Testis (tissue), 3 donors: ENCODE results near the gene HMGN5. TPM values are rescaled to one million over a fixed set of nuclear protein-coding genes. Genes with fewer than 3 reads are reported as not detected.

Experiments
- DNase-seq: peaks from one replicate; pipeline ENCODE4 v3.0.0-alpha.2; 2019
- H3K27ac ChIP-seq, 2 donors: fragments of 200-600 bp; sonication (generic); one replicate each; pipeline ENCODE4 v1.5.1; 2019
- H3K27me3 ChIP-seq: fragments of 200-600 bp; sonication (generic); one replicate; pipeline ENCODE4 v1.5.1; 2019
- H3K36me3 ChIP-seq: fragments of 200-600 bp; sonication (generic); one replicate; pipeline ENCODE4 v1.5.1; 2017; ENCODE audit warnings: low read depth; ENCODE audit errors: missing control alignments
- H3K4me1 ChIP-seq: fragments of 200-600 bp; sonication (generic); one replicate; pipeline ENCODE4 v1.5.1; 2019
- H3K4me3 ChIP-seq, 2 donors: fragments of 200-600 bp; sonication (generic); one replicate each; pipeline ENCODE4 v1.5.1; 2017 to 2019
- H3K9me3 ChIP-seq: fragments of 200-600 bp; sonication (generic); one replicate; pipeline ENCODE4 v1.5.1; 2017
- CTCF ChIP-seq, 3 experiments: fragments of 450-650 bp in 2 of 3; fragments of 200-600 bp in 1 of 3; sonication (generic) in 1 of 3; IDR thresholded peaks; one replicate each; pipeline ENCODE4 v1.5.1; 2016 to 2019; ENCODE audit warnings: antibody characterized with exemption in 3 of 3, mild to moderate bottlenecking in 2 of 3, moderate library complexity in 1 of 3
- POLR2A ChIP-seq: fragments of 450-650 bp; IDR thresholded peaks from one replicate; pipeline ENCODE4 v1.6.1; 2017; ENCODE audit warnings: antibody characterized with exemption, mild to moderate bottlenecking, moderate library complexity
- WGBS, 2 donors: methylation state at CpG; one replicate each; pipeline ENCODE4 v1.1.5; 2018; 5-methylcytosine and 5-hydroxymethylcytosine counted together
- intact Hi-C: fragments of 100-400 bp; cut with DNase I; formaldehyde crosslinking; loops from one replicate; pipeline ENCODE4 v1.15.1; 2023; ENCODE audit warnings: low total_unique reads
- polyA plus RNA-seq: library from polyadenylated mRNA; stranded (reverse); fragments of 350-450 nt; fragmentation: Illumina TruSeq; extraction: RNeasy Lipid Tissue Mini Kit (QIAGEN cat#74804); gene quantifications from one replicate; pipeline ENCODE4 v1.2.3, GENCODE V29; 2014; ENCODE audit warnings: low read depth, low replicate concordance; ENCODE audit not compliant: insufficient read depth
- total RNA-seq, 2 donors: library from RNA; depleted of rRNA; stranded (reverse); fragments of >200 nt; gene quantifications; one replicate each; pipeline ENCODE4 v1.2.3, GENCODE V29; 2016

HMGN5 gene
- total and polyA plus RNA-seq, 3 donors from 2014 or later, result 26.4 to 107 (median 105) TPM

GRCh38 chrX:81168391-81168790 is 33.3 kb downstream of the HMGN5 start:
- WGBS, 2 donors, result 83 to 86% methylated on average over 2 to 3 of the region's 3 CpGs
- no peaks in the 10 kb centered on the region for H3K27me3 ChIP-seq
- DNase-seq, result no peak
- no peaks in the 10 kb centered on the region for H3K36me3 ChIP-seq
- intact Hi-C loops, result no loop called here
- H3K9me3 ChIP-seq, result no peaks in the 10 kb centered on the region
- H3K27ac ChIP-seq, result peak overlapping the region in 1 of 2 donors; percentile 45
- no peaks in the 10 kb centered on the region for H3K4me1 ChIP-seq
- no peak for TF ChIP-seq POLR2A
- no peak for TF ChIP-seq CTCF (IDR thresholded peaks at IDR 0.05)
- H3K4me3 ChIP-seq, result no peak overlapping the region

GRCh38 chrX:81121513-81122363 is 80.0 kb downstream of the HMGN5 start:
- Histone ChIP-seq H3K9me3 (no peaks in the 10 kb centered on the region), H3K27ac (peak overlapping the region; percentile 74 to 76), H3K27me3 (no peaks in the 10 kb centered on the region), H3K4me1 (no peaks in the 10 kb centered on the region), H3K36me3 (no peaks in the 10 kb centered on the region), H3K4me3 (peak overlapping the region; percentile 47 to 68)
- peak; percentile 95 for DNase-seq
- TF ChIP-seq POLR2A (no peak), CTCF (IDR thresholded peaks at IDR 0.05) (no peak)
- 0 to 1% methylated on average over 19 to 34 of the region's 34 CpGs for WGBS, 2 donors
- intact Hi-C loops, result no loop called here

GRCh38 chrX:81120936-81121371 is 80.8 kb downstream of the HMGN5 start:
- no peaks in the 10 kb centered on the region for H3K36me3 ChIP-seq
- no peaks in the 10 kb centered on the region for H3K27me3 ChIP-seq
- intact Hi-C loops, result no loop called here
- TF ChIP-seq CTCF (IDR thresholded peaks at IDR 0.05), result peak in 2 of 3 experiments; percentile 10 to 25
- TF ChIP-seq POLR2A, result no peak
- H3K9me3 ChIP-seq, result no peaks in the 10 kb centered on the region
- peak overlapping the region; percentile 56 to 76 for H3K27ac ChIP-seq
- peak; percentile 52 for DNase-seq
- H3K4me1 ChIP-seq, result no peaks in the 10 kb centered on the region
- peak overlapping the region; percentile 47 to 68 for H3K4me3 ChIP-seq
- WGBS, 2 donors, result 0% methylated on average over 12 of the region's 12 CpGs

- no peak for DNase-seq
- H3K36me3 ChIP-seq, result no peaks in the 10 kb centered on the region
- intact Hi-C loops, result no loop called here
- H3K4me1 ChIP-seq, result no peaks in the 10 kb centered on the region
- TF ChIP-seq CTCF (IDR thresholded peaks at IDR 0.05) (no peak), POLR2A (no peak)
- no peaks in the 10 kb centered on the region for H3K27me3 ChIP-seq
- WGBS, 2 donors, result 0 to 2% methylated on average over 16 to 17 of the region's 17 CpGs
- H3K9me3 ChIP-seq, result no peaks in the 10 kb centered on the region
- peak overlapping the region; percentile 47 to 68 for H3K4me3 ChIP-seq
- H3K27ac ChIP-seq, result peak overlapping the region; percentile 56 to 76
Observed at GRCh38 chrX:81120258-81120935, 81.3 kb downstream of the HMGN5 start.
